ENCODE data around the gene SRMS.

Gene SRMS

GRCh38 chr20:63539092-63539430 lies 8.5 kb downstream of the SRMS start:
- Histone ChIP-seq H2AFZ (ENCODE audit: low read depth) (no peak overlapping the region), H3K79me2 (ENCODE audit: insufficient read depth, low read depth) (no peaks in the 10 kb centered on the region), H3K27me3 (ENCODE audit: insufficient read depth, low read depth) (peaks cover 53% of the 10 kb centered on the region), H3K9ac (no peak overlapping the region), H3K4me2 (no peak overlapping the region), H3K36me3 (ENCODE audit: insufficient read depth) (no peaks in the 10 kb centered on the region), H3K4me3 (IDR thresholded peaks at IDR 0.05; ENCODE audit: insufficient read depth, low read depth, low read length) (no peak overlapping the region), H3K4me1 (ENCODE audit: low read depth, poor library complexity, severe bottlenecking) (peaks cover 10% of the 10 kb centered on the region), H4K20me1 (ENCODE audit: insufficient read depth) (no peaks in the 10 kb centered on the region), H3K27ac (no peak overlapping the region)
- TF ChIP-seq CTCF (conservative IDR thresholded peaks at IDR 0.05; ENCODE audit: low read depth, low read length) = no peak

- peaks cover 53% of the 10 kb centered on the region for H3K27me3 ChIP-seq (ENCODE audit: insufficient read depth, low read depth)
- H3K9ac ChIP-seq = no peak overlapping the region; the same call in 1 of the 2 replicates
- no peak overlapping the region for H3K4me3 ChIP-seq (IDR thresholded peaks at IDR 0.05; ENCODE audit: insufficient read depth, low read depth, low read length)
- TF ChIP-seq CTCF (conservative IDR thresholded peaks at IDR 0.05; ENCODE audit: low read depth, low read length) = peak; percentile 30
- no peaks in the 10 kb centered on the region for H3K79me2 ChIP-seq (ENCODE audit: insufficient read depth, low read depth)
- peak overlapping the region; percentile 17; the same call in 1 of the 2 replicates for H3K4me2 ChIP-seq
- H4K20me1 ChIP-seq (ENCODE audit: insufficient read depth) = no peaks in the 10 kb centered on the region
- no peak overlapping the region for H3K27ac ChIP-seq
- H2AFZ ChIP-seq (ENCODE audit: low read depth) = peak overlapping the region; percentile 93; the same call in 1 of the 2 replicates
- peaks cover 10% of the 10 kb centered on the region for H3K4me1 ChIP-seq (ENCODE audit: low read depth, poor library complexity, severe bottlenecking)
- no peaks in the 10 kb centered on the region for H3K36me3 ChIP-seq (ENCODE audit: insufficient read depth)
Observed at GRCh38 chr20:63538204-63539091, 9.1 kb downstream of the SRMS start.

- TF ChIP-seq CTCF (conservative IDR thresholded peaks at IDR 0.05; ENCODE audit: low read depth, low read length) = peak; percentile 82
- no peaks in the 10 kb centered on the region for H3K79me2 ChIP-seq (ENCODE audit: insufficient read depth, low read depth)
- no peaks in the 10 kb centered on the region for H3K36me3 ChIP-seq (ENCODE audit: insufficient read depth)
- peaks cover 10% of the 10 kb centered on the region for H3K4me1 ChIP-seq (ENCODE audit: low read depth, poor library complexity, severe bottlenecking)
- H3K4me3 ChIP-seq (IDR thresholded peaks at IDR 0.05; ENCODE audit: insufficient read depth, low read depth, low read length) = no peak overlapping the region
- peak overlapping the region; percentile 62 for H3K4me2 ChIP-seq
- no peak overlapping the region; the same call in 1 of the 2 replicates for H3K9ac ChIP-seq
- H4K20me1 ChIP-seq (ENCODE audit: insufficient read depth) = no peaks in the 10 kb centered on the region
- H3K27ac ChIP-seq = no peak overlapping the region
- H3K27me3 ChIP-seq (ENCODE audit: insufficient read depth, low read depth) = peaks cover 53% of the 10 kb centered on the region
- H2AFZ ChIP-seq (ENCODE audit: low read depth) = peak overlapping the region; percentile 93
Observed at GRCh38 chr20:63537525-63538203, 9.9 kb downstream of the SRMS start.

GRCh38 chr20:63536997-63537524 lies 10.5 kb downstream of the SRMS start, which contains the start of gene PTK6:
TSS of gene PTK6 (minus strand) at chr20:63537376. CDS start at chr20:63537314, 62 bp downstream.
- Histone ChIP-seq H3K9ac (no peak within 1 kb of the TSS; the same call in 1 of the 2 replicates), H3K27ac (no peak within 1 kb of the TSS), H4K20me1 (ENCODE audit: insufficient read depth) (no peaks in the 10 kb centered on the region), H2AFZ (ENCODE audit: low read depth) (peak within 1 kb of the TSS; percentile 93), H3K4me1 (ENCODE audit: low read depth, poor library complexity, severe bottlenecking) (peaks cover 10% of the 10 kb centered on the region), H3K4me2 (peak within 1 kb of the TSS; percentile 62), H3K79me2 (ENCODE audit: insufficient read depth, low read depth) (no peaks in the 10 kb centered on the region), H3K27me3 (ENCODE audit: insufficient read depth, low read depth) (peaks cover 55% of the 10 kb centered on the region), H3K4me3 (IDR thresholded peaks at IDR 0.05; ENCODE audit: insufficient read depth, low read depth, low read length) (no peak within 1 kb of the TSS), H3K36me3 (ENCODE audit: insufficient read depth) (no peaks in the 10 kb centered on the region)
- no peak for TF ChIP-seq CTCF (conservative IDR thresholded peaks at IDR 0.05; ENCODE audit: low read depth, low read length)

Measured in KMS-11 (cell line).